GM06990 (cell line): ENCODE measurements around the gene GNA15.

Experiments
- DNase-seq: peaks from one replicate; pipeline ENCODE4 v3.0.0-alpha.2; 2011; ENCODE audit not compliant: insufficient read length; ENCODE audit errors: extremely low read depth
- H3K27me3 ChIP-seq: replicated peaks from 2 replicates; pipeline ENCODE4 v1.6.0; 2011; ENCODE audit warnings: low read length; ENCODE audit not compliant: control insufficient read depth, insufficient read depth
- H3K36me3 ChIP-seq: 2 replicates; pipeline ENCODE4 v1.5.1; 2011; ENCODE audit warnings: low read length; ENCODE audit not compliant: control insufficient read depth, insufficient read depth
- H3K4me3 ChIP-seq: replicated peaks from 2 replicates; pipeline ENCODE4 v1.5.1; 2011; ENCODE audit warnings: low read depth, mild to moderate bottlenecking, control low read depth, low read length
- TF ChIP-seq, protein P1 (sequence below): IDR thresholded peaks from 2 replicates; pipeline ENCODE4 v1.5.1; 2011; ENCODE audit warnings: low read length, control low read depth, mild to moderate bottlenecking, inconsistent platforms; ENCODE audit not compliant: insufficient read depth, poor library complexity, severe bottlenecking

The GNA15 gene

DNA sequence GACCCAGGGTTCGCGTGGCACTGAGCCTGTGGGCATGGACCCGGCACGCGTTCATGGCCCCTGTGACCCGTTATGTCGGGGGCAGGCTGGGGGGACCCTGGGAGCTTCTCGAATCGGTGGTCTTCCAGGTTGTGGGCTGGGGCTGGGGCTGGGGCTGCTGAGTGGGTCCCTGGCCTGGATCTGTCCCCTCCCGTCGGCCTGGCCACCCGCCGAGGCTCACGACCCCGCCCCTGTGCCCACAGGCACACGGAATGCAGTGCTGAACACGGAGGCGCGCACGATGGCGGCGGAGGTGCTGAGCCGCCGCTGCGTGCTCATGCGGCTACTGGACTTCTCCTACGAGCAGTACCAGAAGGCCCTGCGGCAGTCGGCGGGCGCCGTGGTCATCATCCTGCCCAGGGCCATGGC lies 56.4 kb downstream of the GNA15 start:
- Histone ChIP-seq H3K4me3 (no peak overlapping the region), H3K36me3 (peaks cover 18% of the 10 kb centered on the region), H3K27me3 (no peaks in the 10 kb centered on the region)
- TF ChIP-seq, protein P1, sequence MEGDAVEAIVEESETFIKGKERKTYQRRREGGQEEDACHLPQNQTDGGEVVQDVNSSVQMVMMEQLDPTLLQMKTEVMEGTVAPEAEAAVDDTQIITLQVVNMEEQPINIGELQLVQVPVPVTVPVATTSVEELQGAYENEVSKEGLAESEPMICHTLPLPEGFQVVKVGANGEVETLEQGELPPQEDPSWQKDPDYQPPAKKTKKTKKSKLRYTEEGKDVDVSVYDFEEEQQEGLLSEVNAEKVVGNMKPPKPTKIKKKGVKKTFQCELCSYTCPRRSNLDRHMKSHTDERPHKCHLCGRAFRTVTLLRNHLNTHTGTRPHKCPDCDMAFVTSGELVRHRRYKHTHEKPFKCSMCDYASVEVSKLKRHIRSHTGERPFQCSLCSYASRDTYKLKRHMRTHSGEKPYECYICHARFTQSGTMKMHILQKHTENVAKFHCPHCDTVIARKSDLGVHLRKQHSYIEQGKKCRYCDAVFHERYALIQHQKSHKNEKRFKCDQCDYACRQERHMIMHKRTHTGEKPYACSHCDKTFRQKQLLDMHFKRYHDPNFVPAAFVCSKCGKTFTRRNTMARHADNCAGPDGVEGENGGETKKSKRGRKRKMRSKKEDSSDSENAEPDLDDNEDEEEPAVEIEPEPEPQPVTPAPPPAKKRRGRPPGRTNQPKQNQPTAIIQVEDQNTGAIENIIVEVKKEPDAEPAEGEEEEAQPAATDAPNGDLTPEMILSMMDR, result no peak
- DNase-seq, result peak; percentile 17

DNA sequence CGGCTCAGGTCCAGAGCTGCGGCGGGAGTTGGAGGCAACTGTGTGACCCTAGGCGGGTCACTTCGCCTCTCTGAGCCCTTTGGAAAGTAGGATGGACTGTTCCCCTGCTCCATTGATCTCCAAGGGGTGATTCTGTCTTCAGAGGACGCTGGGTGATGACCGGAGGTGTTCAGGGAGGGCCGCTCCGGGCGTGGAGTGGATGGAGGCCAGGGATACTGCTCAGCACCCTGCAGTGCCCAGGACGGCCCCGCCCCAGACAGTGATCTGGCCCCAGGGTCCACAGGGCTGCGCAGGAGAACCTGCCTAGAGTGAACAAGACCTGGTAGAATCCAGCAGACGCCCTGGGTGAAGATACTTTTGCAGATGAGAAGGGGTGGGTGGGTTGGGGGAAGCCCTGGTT lies 56.9 kb downstream of the GNA15 start:
- TF ChIP-seq, protein P1, result no peak
- H3K36me3 ChIP-seq, result peaks cover 18% of the 10 kb centered on the region

DNA sequence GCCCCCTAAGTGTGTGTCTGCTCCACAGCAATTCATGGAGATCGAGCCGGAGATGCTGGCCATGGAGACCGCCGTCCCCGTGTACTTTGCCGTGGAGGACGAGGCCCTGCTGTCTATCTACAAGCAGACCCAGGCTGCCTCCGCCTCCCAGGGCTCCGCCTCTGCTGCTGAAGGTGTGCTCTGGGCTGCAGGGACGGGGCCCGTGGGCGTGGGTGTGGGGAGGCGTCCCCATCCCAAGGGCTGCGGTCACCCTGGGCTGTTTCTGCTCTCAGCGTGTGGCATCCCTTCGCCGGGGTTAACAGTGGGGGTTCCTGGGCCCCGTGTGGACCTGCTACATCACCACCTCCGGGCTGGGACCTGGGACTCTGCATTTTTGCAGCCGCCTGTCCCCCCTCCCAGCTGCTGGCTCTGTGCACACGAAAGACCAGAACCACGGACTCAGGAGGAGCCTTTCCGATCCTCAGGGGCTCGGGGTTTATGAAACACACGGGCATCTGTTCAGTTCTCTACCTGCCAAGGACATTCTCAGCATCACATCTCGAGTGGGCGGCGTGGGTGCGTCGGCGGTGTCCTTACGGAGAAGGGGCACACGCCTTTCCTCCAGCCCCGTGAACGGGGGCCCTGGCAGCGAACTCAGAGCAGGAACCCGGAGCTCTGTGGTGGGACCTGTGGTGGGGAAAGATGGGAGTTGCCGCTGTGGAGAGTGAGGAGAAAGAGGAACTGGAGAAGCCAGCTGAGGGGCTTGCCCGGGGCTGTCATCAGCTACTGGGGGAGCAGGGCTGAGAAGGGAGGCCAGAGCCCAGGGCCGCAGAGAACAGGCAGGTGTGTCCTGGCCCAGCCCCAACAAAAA lies 57.6 kb downstream of the GNA15 start:
- Histone ChIP-seq H3K27me3 (no peaks in the 10 kb centered on the region), H3K36me3 (peaks cover 15% of the 10 kb centered on the region), H3K4me3 (no peak overlapping the region)
- TF ChIP-seq, protein P1, result no peak
- no peak for DNase-seq

More for the DNA sequence above, 56.9 kb downstream of the GNA15 start:
- H3K4me3 ChIP-seq, result no peak overlapping the region
- H3K27me3 ChIP-seq, result no peaks in the 10 kb centered on the region
- no peak for DNase-seq

DNA sequence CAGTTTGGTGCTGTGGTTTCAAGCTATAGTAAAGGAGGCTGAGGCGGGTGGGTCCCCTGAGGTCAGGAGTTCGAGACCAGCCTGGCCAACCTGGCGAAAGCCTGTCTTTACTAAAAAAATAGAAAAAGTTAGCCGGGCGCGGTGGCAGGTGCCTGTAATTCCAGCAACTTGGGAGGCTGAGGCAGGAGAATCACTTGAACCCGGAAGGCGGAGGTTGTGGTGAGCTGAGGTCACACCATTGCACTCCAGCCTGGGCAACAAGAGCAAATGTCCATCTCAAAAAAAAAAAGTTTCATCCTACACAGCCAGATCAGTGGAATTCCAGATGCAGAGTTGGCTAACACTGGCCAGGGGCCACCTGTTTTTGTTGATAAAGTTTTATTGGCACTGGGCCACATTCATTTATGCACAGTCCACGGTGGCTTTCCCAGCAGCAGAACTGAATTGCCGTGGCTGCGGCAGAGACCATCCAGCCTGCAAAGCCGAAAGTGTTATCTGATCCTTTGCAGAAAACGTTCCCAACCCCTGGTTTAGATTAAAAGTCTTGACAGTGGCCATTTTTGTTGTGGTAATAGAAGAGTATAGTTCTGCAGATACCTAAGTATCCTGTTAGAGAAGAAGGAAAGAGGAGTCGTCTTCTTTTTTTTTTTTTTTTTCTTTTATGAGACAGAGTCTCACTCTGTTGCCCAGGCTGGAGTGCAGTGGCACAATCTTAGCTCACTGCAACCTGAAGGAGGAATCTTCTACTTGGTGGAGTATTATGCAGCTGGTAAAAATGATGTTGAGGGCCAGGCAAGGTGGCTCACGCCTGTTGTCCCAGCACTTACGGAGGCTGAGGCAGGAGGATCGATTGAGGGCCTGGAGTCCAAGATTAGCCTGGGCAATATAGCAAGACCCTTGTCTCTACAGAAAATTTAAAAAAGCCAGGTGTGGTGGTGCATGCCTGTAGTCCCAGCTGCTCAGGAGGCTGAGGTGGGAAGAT lies 58.6 kb downstream of the GNA15 start:
- Histone ChIP-seq H3K27me3 (no peaks in the 10 kb centered on the region), H3K36me3 (peaks cover 19% of the 10 kb centered on the region), H3K4me3 (no peak overlapping the region)
- TF ChIP-seq, protein P1, result no peak
- DNase-seq, result no peak

DNA sequence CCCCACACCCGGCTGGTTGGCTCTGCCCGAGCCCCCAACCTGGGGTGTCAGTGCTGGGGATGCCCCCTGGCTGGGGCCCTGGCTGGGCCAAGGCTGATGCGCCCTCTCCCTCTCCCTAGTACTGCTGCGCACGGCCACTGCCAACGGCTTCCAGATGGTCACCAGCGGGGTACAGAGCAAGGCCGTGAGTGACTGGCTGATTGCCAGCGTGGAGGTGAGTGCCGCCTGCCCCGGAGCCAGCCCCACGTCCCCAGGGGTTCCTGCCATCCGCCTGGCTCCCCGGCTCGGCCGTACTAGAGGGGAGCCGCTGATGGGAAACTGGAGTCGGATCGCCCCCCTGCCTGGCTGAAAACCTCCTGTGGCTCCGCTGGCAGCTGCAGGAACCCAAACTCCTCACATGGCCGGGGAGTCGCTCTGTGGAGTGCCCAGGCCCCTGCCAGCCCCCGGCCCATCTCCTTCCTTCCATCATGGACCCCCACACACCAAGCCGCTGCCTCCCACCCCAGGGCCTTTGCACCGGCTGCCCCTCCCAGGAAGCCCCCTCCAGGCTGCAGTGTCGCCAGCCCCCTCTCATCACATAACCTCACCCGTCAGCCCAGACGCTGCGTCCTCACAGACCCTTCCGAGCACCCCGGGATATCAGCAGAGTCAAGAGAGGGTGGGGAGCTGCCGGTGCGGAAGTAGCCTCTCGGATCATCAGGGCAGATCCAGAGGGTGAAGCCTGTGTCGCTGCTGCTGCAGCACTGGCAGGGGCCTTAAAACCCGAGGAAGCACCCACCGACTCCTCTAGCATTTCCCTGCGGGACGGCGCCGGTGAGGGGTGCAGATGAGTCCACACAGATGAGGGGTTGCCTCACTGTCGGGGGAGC lies 60.5 kb downstream of the GNA15 start:
- Histone ChIP-seq H3K27me3 (no peaks in the 10 kb centered on the region), H3K4me3 (no peak overlapping the region), H3K36me3 (peaks cover 19% of the 10 kb centered on the region)
- DNase-seq, result no peak
- TF ChIP-seq, protein P1, result no peak
